GM06990 (cell line): ENCODE data around the gene DOCK1.

Experiments
- DNase-seq: peaks from one replicate; pipeline ENCODE4 v3.0.0-alpha.2; 2011; ENCODE audit not compliant: insufficient read length; ENCODE audit errors: extremely low read depth
- H3K27me3 ChIP-seq: replicated peaks from 2 replicates; pipeline ENCODE4 v1.6.0; 2011; ENCODE audit warnings: low read length; ENCODE audit not compliant: control insufficient read depth, insufficient read depth
- H3K36me3 ChIP-seq: 2 replicates; pipeline ENCODE4 v1.5.1; 2011; ENCODE audit warnings: low read length; ENCODE audit not compliant: control insufficient read depth, insufficient read depth
- H3K4me3 ChIP-seq: replicated peaks from 2 replicates; pipeline ENCODE4 v1.5.1; 2011; ENCODE audit warnings: low read depth, mild to moderate bottlenecking, control low read depth, low read length
- TF ChIP-seq, protein P1 (sequence below): IDR thresholded peaks from 2 replicates; pipeline ENCODE4 v1.5.1; 2011; ENCODE audit warnings: low read length, control low read depth, mild to moderate bottlenecking, inconsistent platforms; ENCODE audit not compliant: insufficient read depth, poor library complexity, severe bottlenecking

The DOCK1 gene

DNA sequence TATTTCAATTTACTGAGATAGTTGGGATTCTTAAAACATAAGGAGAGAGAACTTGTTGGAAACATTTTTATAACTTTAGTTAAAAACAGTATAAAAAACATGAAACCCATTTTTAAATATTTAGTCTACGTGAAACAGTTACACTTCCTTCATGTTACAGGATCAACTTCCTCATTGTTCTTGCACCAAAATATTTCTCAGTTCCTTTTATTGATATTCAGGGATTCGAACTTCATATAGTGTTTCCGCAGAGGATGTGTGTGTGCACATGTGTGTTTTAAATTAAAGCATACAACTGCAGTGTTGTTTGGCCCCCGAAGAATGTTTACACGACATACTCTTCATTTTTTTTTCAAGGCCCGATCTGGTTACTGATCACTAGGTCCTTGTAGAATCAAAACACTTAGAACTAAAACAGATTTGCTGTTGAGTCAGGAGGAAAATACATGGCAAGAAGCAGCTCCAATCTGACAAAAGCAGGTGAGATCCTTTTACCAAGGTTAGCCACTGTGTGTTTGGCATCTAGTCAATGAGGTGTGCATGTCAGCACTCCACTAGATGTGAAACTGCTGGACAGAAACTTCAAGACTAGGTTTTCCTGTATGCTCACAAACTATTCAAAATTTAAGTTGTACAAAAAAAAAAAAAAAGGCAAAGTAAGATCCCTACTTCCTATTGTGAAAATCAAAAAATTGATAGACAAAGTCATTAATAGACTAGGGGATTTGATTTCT lies 230.8 kb downstream of the DOCK1 start:
- no peak for DNase-seq
- Histone ChIP-seq H3K27me3 (no peaks in the 10 kb centered on the region), H3K4me3 (no peak overlapping the region), H3K36me3 (no peaks in the 10 kb centered on the region)
- TF ChIP-seq, protein P1, sequence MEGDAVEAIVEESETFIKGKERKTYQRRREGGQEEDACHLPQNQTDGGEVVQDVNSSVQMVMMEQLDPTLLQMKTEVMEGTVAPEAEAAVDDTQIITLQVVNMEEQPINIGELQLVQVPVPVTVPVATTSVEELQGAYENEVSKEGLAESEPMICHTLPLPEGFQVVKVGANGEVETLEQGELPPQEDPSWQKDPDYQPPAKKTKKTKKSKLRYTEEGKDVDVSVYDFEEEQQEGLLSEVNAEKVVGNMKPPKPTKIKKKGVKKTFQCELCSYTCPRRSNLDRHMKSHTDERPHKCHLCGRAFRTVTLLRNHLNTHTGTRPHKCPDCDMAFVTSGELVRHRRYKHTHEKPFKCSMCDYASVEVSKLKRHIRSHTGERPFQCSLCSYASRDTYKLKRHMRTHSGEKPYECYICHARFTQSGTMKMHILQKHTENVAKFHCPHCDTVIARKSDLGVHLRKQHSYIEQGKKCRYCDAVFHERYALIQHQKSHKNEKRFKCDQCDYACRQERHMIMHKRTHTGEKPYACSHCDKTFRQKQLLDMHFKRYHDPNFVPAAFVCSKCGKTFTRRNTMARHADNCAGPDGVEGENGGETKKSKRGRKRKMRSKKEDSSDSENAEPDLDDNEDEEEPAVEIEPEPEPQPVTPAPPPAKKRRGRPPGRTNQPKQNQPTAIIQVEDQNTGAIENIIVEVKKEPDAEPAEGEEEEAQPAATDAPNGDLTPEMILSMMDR: no peak

GRCh38 chr10:127137391-127137790 lies 232.2 kb downstream of the DOCK1 start:
- Histone ChIP-seq H3K36me3 (no peaks in the 10 kb centered on the region), H3K4me3 (no peak overlapping the region), H3K27me3 (no peaks in the 10 kb centered on the region)
- TF ChIP-seq, protein P1: no peak
- no peak for DNase-seq

DNA sequence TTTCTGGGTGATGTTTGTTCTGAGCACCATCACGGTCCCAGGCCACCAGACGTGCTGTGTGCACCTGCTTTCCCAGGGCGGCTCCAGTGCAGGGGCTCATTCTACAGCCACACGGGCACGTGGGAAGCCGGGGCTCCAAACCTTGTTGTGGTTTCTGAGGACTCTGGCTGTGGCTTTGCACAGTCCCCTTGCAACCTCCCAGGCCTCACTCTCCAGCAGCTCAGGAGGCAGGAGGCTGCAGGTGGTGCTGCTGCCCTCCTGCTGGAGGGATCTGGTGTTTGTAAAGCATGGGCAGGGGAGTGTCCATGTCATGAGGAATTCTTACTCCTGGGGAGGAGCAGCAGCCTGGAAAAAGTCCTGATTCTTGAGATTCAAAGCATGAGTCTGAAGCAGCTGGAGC lies 236.9 kb downstream of the DOCK1 start:
- DNase-seq: no peak
- H3K27me3 ChIP-seq: no peaks in the 10 kb centered on the region
- no peak overlapping the region for H3K4me3 ChIP-seq
- TF ChIP-seq, protein P1: no peak
- no peaks in the 10 kb centered on the region for H3K36me3 ChIP-seq

DNA sequence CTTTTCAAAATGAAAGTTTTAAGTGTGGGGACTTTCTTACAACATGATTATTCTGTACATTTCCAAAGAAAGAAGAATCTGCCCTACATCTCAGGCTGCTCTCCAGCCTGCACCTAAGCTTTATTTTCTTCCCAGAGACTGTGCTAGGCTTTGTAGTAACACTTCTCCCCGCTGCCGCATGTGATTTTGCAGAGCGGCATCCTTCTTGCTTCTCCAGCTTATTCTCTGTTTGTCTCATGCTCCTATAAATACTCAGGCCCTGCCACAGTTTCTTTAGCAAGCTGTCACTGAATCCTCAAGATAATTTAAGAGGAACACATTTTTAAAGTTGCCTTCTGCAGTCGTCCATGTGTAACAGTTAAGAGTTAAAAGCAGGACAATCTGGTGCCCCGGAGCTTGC lies 237.6 kb downstream of the DOCK1 start:
- H3K36me3 ChIP-seq: no peaks in the 10 kb centered on the region
- H3K27me3 ChIP-seq: no peaks in the 10 kb centered on the region
- DNase-seq: no peak
- H3K4me3 ChIP-seq: no peak overlapping the region
- TF ChIP-seq, protein P1: no peak

DNA sequence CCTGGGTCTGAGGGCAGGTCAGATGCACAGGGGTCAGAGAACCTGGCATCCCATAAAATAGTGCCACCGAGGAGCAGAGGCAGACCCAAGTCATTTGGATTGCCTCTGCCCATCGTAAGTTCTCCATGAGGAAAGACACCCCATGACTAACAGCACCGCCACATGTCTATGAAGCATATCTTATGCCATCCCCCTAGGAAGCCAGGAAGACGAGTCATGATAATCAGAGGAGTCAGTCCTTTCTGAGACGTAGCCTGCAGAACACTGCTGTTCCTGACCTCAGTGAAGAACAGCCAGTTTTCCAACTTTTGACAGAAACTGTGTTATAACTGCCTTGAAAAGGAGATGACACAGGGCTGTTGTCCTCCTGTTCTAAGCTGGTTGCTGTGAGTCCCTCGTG lies 239.9 kb downstream of the DOCK1 start:
- H3K4me3 ChIP-seq: no peak overlapping the region
- DNase-seq: no peak
- H3K27me3 ChIP-seq: no peaks in the 10 kb centered on the region
- H3K36me3 ChIP-seq: no peaks in the 10 kb centered on the region
- TF ChIP-seq, protein P1: no peak

DNA sequence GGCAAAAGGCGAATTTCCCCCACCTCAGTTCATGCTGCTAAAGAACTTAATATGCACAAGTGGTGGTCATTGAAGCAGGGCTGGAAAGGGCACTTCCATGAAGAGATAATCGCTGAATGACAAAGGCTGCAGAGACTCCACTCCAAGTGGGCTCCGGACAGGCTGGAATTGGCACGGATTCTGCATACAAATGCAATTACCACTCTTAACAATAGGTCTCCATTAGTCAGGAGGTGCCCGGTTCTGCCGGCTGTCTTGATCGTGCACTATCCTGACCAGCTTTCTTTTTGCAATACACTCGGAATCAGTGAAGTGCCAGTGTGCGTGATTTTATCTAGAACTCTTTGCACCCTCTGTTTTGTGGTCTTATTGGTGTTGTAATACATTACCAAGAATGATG lies 241.4 kb downstream of the DOCK1 start:
- Histone ChIP-seq H3K36me3 (no peaks in the 10 kb centered on the region), H3K27me3 (no peaks in the 10 kb centered on the region), H3K4me3 (no peak overlapping the region)
- no peak for DNase-seq
- TF ChIP-seq, protein P1: no peak
